GM19397 (cell line): ENCODE data around the gene FOXS1.
"Not testable (repeated sequence)": the region's sequence is repeated elsewhere in the genome, so short reads cannot be mapped to it uniquely, and the experiment has no call there.

Source experiments
- ATAC-seq: cut with Tn5 transposase; IDR thresholded peaks from one replicate; pipeline ENCODE4 v1.9.1; 2021; ENCODE audit warnings: mild to moderate bottlenecking, moderate library complexity; ENCODE audit not compliant: unreplicated experiment

The FOXS1 gene

DNA sequence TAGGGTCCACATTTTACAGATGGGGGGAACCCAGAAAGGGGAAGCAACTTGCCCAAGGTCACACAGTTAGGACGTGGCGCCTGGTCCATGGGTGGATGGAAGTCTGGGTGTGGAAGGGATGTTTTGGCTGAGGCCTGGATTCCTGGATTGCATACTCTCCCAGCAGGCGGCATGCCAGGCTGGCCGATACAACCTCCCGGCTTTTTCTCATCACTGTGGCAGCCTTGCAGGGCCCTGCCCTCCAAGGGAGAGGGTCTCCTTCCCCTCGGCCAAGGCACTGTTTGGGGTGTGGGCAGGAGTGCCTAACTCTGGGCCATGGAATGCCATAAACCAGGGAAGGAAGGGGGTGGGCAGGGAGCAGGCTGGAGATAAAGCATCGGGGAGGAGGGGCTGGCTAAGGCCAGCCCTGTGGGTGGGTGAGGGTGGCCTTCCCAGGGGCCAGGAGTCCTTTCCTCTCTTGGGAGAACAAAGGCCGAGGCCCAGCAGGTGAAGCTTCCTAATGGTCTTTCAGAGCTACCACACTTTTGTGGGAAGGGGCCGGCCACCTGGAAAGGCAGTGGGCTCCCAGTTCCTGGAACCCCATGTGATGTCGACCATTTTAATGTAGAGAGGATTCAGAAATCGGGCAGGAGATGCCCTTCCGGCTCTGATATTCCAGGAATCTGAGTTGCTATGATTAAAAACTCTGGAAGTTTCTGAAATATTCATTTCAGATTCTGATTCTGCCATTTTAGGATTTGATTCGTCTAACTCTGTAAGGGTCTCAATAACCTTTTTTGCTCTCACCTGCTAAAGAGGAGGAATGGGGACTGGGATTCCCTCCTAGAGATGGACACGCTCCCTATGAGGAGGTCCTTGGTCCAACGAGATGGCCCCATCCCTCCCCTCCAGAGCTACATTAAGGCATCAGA lies 4.2 kb downstream of the FOXS1 start:
- ATAC-seq, result no peak

GRCh38 chr20:31839782-31840487 lies 5.5 kb downstream of the FOXS1 start:
- no peak for ATAC-seq

GRCh38 chr20:31838646-31839292 lies 6.6 kb downstream of the FOXS1 start:
- no peak for ATAC-seq

- no peak for ATAC-seq
Measured at GRCh38 chr20:31837896-31838397, 7.5 kb downstream of the FOXS1 start.

DNA sequence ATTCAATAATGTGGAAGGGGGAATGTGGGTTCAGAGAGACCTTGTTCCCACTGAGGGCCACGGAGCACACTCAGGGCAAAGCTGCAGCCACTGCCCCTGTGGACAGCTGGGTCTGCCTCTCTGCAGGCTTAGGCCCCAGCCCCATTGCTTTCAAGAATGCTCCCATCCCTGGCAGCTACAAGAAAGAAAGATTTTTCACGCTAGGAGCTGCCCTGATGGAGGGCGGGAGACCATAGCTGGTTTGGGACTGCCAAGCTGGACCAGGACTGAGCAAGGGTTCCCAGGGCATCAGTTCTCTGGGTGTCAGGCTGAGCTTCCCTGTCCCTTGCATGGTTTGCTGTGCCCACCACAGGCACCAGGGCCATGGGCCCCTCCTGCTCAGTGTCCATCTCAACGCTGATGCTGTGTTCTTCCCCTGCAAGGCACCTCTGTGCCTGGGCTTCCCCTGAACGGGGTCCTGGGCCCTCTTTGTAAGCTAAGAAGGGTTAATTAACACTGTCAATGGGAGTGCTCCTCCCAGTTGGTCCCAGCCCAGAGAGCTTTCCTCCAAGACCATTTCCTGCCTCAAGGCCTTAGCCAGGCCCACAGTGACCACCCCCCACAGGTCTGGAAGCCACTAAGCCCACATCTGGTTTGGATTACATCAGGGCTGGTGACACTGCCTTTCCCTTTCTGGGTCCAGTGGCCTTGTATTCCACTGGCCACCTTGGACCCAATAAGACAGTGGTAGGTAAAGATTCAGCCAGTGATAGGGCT lies 8.4 kb downstream of the FOXS1 start:
- no peak for ATAC-seq

DNA sequence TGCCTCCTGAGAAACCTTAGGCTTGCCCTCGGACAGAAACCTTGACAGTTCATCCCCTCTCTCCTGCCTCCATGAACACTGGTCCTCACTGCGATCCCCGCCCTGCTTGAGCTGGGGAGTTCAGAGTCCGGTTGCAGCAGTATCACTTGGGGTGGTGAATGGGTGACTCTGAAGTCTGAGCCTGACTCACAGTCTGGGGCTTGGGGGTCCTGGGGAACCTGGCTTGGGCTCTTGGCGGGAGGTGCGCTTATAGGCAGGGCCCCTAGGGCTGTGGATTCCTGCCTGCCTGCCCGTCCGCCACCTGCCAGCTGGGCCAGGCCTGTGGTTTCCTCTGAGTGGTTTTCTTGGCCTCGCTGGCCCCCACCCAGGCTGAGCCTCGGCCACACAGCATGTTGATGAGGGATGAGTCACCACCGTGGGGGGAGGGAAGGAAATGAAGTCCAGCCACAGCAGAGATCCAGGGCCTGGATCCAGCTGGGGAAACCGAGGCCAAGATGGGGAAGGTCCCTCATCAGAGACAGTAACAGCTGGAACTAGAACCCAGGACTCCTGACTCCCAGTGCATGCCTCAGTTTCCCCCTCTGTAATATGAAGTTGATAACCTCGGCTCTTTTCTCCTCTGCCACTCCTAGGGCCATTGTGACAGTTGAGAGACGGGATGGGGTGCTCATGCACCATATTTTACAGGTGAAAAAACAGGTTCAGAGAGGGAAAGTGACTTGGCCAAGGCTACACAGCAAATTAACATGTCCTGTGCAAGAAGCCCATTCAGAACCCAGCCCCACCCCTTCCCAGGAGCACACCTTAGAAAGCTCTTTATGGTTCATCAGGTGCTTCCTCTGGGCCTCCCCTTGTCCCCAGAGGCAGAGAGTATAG lies 9.2 kb downstream of the FOXS1 start:
- no peak for ATAC-seq

GRCh38 chr20:31835554-31835953 lies 9.8 kb downstream of the FOXS1 start:
- ATAC-seq, result no peak

DNA sequence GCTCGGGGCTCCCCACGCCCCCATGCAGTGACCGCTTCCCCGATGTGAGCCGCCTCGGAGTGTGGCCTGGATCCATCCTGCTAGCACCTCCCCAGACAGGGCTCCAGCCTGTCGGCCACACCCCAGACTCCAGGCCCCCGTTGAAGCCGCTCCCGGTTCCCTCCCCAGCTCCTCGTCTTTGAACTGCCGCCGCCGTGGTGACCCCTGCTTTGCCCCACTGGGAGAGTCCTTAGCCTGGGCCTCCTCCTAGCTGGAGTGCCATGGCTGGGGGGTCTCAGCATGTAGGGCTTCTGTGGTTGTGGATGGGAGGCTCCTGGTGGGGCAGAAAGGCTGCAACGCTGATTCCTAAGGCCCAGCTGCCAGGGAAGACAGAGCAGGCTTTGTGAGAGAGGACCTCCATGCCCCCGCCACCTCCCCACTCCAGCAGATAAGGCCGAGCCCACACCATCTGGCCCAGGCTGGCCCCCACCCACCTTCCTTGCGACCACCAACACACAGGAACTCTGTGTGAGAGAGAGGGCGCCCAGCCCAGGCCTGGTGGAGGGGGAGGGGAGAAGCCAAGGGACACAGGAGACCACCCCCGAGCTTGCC lies 11.4 kb downstream of the FOXS1 start:
- no peak for ATAC-seq

DNA sequence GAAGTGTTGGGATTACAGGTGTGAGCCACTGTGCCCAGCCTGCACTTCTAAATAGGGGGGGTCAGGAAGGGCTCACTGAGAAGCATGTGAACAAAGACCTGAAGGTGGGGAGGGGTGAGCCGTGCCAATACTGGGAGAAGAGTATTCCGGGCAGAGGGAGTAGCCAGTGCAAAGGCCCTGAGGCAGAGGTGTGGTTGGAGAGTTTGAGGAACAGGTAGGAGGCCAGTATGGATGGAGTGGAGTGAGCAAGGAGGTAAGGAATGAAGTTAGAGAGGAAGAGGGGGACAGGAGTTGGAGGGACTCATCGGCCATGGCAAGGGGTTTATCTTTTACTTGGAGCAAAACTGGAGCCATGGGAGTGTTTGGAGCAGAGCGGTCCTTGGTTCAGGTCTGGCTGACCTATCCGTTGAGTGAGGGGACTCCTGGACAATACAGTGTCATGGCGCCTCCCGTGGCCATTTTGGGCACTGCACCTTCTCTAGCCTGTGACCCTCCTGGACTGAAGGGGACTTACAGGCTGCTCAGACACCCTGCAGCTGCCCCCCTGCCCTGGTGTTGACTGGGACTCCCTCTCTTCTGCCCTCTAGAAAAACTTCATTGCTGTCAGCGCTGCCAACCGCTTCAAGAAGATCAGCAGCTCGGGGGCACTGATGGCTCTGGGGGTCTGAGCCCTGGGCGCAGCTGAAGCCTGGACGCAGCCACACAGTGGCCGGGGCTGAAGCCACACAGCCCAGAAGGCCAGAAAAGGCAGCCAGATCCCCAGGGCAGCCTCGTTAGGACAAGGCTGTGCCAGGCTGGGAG lies 12.1 kb downstream of the FOXS1 start:
- no peak for ATAC-seq

DNA sequence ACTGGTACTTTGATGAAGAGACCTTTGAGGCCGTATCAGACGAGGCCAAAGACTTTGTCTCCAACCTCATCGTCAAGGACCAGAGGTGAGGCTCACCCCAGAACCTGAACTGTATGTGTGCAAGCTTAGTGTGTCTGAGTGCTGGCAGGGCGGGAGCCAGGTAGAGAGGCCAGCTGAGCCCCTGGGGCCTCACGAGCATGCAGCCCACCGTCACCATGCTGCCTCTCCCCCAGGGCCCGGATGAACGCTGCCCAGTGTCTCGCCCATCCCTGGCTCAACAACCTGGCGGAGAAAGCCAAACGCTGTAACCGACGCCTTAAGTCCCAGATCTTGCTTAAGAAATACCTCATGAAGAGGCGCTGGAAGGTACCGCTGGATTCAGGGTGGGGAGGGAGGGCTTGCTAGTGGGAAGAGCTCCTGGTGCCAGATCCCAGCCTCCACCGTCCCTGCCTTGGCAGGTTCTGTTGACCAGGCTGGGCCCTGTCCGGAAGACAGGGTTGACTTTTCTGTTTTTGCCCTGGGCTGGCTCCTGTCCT lies 13.6 kb downstream of the FOXS1 start:
- no peak for ATAC-seq

DNA sequence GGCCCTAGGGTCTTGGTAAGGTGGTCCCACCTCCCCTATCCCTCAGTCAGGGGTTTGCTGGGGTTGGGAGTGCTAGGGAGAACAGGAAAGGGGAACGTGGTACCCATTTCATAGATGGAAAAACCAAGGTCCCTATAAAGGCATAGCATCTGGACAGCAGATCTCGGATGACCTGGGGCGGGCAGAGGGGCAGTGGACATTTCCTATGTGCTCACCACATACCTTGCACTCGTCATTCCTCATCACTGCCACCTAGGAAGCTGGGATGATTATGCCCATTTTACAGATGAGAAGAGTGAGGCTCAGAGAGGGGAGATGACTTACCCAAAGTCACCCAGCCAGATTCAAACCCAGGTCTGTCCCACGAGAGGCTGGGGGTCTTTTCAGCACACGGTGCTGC lies 14.2 kb downstream of the FOXS1 start:
- ATAC-seq, result no peak

DNA sequence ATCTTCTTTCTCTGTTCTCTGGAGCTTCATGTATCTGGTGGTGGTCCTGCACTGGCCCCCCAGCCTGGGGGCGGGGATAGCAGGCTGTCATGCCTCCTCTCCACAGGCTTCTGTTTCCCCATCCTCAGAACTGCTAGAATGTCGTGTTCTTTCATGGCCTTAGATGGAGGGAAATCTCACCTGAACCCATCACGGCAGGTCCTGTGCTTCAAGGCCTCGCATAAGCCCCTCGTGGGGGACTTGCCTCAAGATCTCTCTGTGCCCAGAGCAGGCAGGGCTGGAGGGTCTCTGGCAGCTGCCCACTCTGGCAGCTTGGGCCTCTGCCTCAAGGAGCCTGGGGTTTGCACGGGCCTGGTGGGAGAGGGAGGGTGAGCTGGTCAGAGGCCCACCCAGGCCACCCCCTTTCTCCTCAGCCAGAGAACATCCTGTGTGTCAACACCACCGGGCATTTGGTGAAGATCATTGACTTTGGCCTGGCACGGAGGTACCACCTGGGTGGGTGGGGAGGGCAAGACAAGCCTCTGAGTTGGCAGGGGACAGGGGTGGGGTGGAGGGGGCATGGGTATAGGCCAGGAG lies 14.9 kb downstream of the FOXS1 start:
- no peak for ATAC-seq

DNA sequence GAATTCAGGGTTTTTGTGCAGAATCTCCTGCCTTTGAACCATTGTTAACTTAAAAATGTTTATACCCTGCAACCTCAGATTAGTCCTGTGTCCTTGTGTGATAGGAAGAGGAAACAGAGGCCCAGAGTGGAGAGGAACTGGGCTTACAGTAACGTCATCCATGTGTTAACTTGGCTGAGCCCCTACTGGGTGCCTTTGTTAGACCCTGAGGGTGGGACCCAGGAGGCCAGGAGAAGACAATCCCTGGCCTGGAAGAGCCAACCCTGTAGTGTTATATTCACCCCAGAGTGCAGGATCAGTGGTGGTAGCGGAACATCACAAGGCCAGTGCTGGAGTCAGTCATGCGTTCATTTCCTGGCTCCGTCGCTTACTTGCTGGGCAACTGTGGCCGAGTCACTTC lies 15.7 kb downstream of the FOXS1 start:
- no peak for ATAC-seq

DNA sequence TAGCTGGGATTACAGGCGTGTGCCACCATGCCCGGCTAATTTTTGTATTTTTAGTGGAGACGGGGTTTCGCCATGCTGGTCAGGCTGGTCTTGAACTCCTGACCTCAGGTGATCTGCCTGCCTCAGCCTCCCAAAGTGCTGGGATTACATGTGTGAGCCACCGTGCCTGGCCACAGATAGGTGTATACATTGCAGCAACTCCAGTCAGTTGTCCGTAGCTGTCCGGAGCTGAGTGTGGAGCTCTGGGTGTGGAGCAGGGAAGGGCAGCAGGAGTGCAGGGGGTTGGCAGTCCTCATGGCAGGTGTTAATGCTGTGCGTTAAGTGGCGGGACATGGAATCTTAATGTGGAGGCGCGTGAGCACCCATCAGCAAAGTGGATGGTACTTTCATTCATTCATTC lies 17.4 kb downstream of the FOXS1 start:
- not testable (repeated sequence) for ATAC-seq

GRCh38 chr20:31827059-31827458 lies 18.3 kb downstream of the FOXS1 start:
- no peak for ATAC-seq

DNA sequence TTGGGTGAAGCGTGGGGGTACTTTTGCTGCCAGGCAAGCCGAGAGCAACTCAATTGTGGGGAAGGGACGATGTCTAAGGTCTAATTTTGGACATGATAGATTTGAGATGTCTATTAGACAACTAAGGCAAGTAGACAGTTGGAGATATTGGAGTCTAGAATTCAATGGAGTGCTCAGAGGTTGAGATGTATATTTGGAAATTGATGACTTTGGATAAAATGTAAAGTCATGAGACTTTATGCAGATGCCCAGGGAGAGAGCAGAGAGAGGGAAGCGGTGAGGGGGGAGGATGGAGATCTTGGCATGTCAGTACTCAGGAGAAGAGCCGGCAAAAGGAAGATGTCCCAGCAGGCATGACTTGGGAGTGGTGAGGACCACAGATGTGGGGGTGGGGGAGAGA lies 19.3 kb downstream of the FOXS1 start:
- no peak for ATAC-seq

- no peak for ATAC-seq
Measured at GRCh38 chr20:31824554-31825313, 20.7 kb downstream of the FOXS1 start.
